Lower lobe of right lung (tissue), 2 donors: Measurements from ENCODE around the gene NFIA. TPM values are rescaled to one million over a fixed set of nuclear protein-coding genes. Genes with fewer than 3 reads are reported as not detected.

Experiments used
- ATAC-seq, 2 donors: fragments of 200-7000 bp; cut with Tn5 transposase; one replicate each; pipeline ENCODE4 v1.9.1; 2020 to 2022; ENCODE audit warnings: mild to moderate bottlenecking in 2 of 2, moderate library complexity in 2 of 2
- DNase-seq: peaks from one replicate; pipeline ENCODE4 v3.0.0-alpha.2; 2020
- H3K27ac ChIP-seq: fragments of 200-600 bp; one replicate; pipeline ENCODE4 v1.8.0; 2022
- H3K27me3 ChIP-seq: fragments of 200-600 bp; one replicate; pipeline ENCODE4 v1.8.0; 2022; ENCODE audit warnings: low read depth
- H3K36me3 ChIP-seq: fragments of 200-600 bp; one replicate; pipeline ENCODE4 v1.8.0; 2022; ENCODE audit warnings: mild to moderate bottlenecking
- H3K4me1 ChIP-seq: fragments of 200-600 bp; one replicate; pipeline ENCODE4 v1.8.0; 2022
- H3K4me3 ChIP-seq: fragments of 200-600 bp; one replicate; pipeline ENCODE4 v1.8.0; 2022; ENCODE audit warnings: mild to moderate bottlenecking
- H3K9me3 ChIP-seq: fragments of 200-600 bp; one replicate; pipeline ENCODE4 v1.8.0; 2022
- intact Hi-C: fragments of 100-400 bp; cut with DNase I; formaldehyde crosslinking; loops from one replicate; pipeline ENCODE4 v1.11.0; 2022
- total RNA-seq: library from RNA; stranded (reverse); fragmentation: NEBNext Ultra II Directional; extraction: Animal tissue kit (Norgen Biotek cat#: 25700); gene quantifications from one replicate; pipeline ENCODE4 v1.2.1, GENCODE V29; 2021
- TF ChIP-seq, protein P1 (sequence below): fragments of 200-600 bp; IDR thresholded peaks from one replicate; pipeline ENCODE4 v1.8.0; 2022; ENCODE audit warnings: antibody characterized with exemption, mild to moderate bottlenecking
- donor health status: DM: no; HTN: yes; CAD: no; lungs with severe emphysema.

Gene NFIA
- total RNA-seq, 1 donor from 2014 or later, result 70.0 TPM

GRCh38 chr1:61498342-61498741 lies 416.0 kb downstream of the NFIA start:
- Histone ChIP-seq H3K4me3 (no peak overlapping the region), H3K4me1 (no peaks in the 10 kb centered on the region), H3K9me3 (no peaks in the 10 kb centered on the region), H3K27ac (no peak overlapping the region), H3K27me3 (no peaks in the 10 kb centered on the region), H3K36me3 (no peaks in the 10 kb centered on the region)
- ATAC-seq (no peak), DNase-seq (no peak)
- TF ChIP-seq, protein P1, sequence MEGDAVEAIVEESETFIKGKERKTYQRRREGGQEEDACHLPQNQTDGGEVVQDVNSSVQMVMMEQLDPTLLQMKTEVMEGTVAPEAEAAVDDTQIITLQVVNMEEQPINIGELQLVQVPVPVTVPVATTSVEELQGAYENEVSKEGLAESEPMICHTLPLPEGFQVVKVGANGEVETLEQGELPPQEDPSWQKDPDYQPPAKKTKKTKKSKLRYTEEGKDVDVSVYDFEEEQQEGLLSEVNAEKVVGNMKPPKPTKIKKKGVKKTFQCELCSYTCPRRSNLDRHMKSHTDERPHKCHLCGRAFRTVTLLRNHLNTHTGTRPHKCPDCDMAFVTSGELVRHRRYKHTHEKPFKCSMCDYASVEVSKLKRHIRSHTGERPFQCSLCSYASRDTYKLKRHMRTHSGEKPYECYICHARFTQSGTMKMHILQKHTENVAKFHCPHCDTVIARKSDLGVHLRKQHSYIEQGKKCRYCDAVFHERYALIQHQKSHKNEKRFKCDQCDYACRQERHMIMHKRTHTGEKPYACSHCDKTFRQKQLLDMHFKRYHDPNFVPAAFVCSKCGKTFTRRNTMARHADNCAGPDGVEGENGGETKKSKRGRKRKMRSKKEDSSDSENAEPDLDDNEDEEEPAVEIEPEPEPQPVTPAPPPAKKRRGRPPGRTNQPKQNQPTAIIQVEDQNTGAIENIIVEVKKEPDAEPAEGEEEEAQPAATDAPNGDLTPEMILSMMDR, result no peak
- intact Hi-C loops, result no loop called here

DNA sequence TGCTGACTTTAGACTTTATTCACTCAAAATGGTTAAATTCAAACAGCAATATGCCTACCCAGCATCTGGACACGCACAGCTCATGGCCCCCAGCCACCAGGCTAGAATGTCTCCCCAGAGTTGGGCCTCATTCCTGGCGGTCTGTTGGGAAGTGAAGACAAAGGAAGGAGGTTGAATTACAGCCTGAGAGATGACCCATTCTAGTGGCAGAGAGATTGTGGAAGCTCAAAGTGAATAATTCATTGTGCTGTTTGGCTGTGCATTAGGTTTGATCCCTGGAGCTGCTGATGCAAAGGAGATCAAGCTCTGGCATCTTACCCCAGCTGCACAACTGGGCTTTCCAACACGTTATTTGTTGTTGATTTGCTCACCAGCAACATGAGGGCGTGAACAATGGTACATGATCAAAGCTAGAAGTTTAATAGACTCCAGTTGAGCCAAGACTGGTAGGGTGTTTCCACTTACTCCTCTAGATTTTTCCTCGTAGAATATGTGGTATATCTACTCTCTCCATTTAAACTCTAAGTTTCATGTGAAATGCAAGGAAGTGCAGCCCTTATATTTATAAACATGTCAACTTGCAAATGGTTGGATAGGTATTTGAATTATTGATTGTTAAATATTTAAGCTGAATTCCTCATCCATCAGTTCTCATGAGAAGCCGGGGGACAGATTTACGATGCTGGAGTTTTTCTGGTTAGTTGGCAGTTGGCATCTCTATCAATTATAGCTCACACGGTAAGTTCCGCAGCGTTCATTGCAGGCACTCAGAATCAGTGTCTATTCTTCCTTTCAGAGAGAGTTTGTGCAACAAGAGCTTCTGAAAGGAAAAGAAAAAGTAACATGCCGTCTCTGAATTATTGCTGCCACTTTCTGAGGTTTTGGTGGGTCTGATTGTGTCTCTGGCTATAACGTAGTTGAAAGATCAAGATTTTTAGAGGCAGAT lies 419.9 kb downstream of the NFIA start:
- Histone ChIP-seq H3K27me3 (no peaks in the 10 kb centered on the region), H3K9me3 (no peaks in the 10 kb centered on the region), H3K27ac (no peak overlapping the region), H3K4me3 (no peak overlapping the region), H3K36me3 (no peaks in the 10 kb centered on the region), H3K4me1 (no peaks in the 10 kb centered on the region)
- ATAC-seq (no peak), DNase-seq (no peak)
- intact Hi-C loops, result no loop called here
- TF ChIP-seq, protein P1, result no peak

- H3K9me3 ChIP-seq, result no peaks in the 10 kb centered on the region
- no peak for ATAC-seq
- no peaks in the 10 kb centered on the region for H3K36me3 ChIP-seq
- H3K27me3 ChIP-seq, result no peaks in the 10 kb centered on the region
- TF ChIP-seq, protein P1, result no peak
- no peaks in the 10 kb centered on the region for H3K4me1 ChIP-seq
- no peak for DNase-seq
- intact Hi-C loops, result no loop called here
- no peak overlapping the region for H3K27ac ChIP-seq
- H3K4me3 ChIP-seq, result no peak overlapping the region
These were observed 421.9 kb downstream of the NFIA start for GRCh38 chr1:61504305-61504704.

DNA sequence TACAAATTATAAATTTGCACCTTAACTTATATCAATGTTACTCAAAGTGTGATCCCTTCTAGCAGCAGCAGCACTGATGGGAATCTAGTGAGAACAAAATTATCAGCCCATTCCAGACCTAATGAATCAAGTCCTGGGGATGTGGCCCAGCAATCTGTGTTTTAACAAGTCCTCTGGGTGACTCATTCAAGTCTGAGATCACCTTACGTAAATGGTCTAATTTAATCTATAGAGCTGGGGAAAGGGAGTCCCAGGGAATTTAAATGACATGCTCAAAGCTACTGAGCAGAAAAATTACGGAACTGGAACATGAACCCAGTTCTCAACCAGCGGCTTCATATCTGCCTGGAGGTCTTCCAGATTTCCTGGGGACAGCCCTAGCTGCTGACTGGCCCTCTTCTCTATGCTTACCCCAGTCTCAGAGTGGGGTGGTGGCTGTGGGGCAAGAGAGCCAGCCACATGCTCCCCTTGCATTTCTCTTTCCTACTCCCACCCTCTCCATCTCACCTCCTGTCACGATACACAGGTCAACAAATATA lies 422.6 kb downstream of the NFIA start:
- intact Hi-C loops, result no loop called here
- Histone ChIP-seq H3K27me3 (no peaks in the 10 kb centered on the region), H3K9me3 (no peaks in the 10 kb centered on the region), H3K27ac (no peak overlapping the region), H3K36me3 (no peaks in the 10 kb centered on the region), H3K4me3 (no peak overlapping the region), H3K4me1 (no peaks in the 10 kb centered on the region)
- TF ChIP-seq, protein P1, result no peak
- DNase-seq (no peak), ATAC-seq (no peak)

GRCh38 chr1:61506236-61506635 lies 423.9 kb downstream of the NFIA start:
- no peaks in the 10 kb centered on the region for H3K27me3 ChIP-seq
- no peaks in the 10 kb centered on the region for H3K4me1 ChIP-seq
- H3K9me3 ChIP-seq, result no peaks in the 10 kb centered on the region
- ATAC-seq (no peak), DNase-seq (no peak)
- H3K27ac ChIP-seq, result no peak overlapping the region
- intact Hi-C loops, result no loop called here
- TF ChIP-seq, protein P1, result no peak
- H3K4me3 ChIP-seq, result no peak overlapping the region
- no peaks in the 10 kb centered on the region for H3K36me3 ChIP-seq
